ENCODE results near the gene DIP2C.
"Not testable (repeated sequence)": the region's sequence is repeated elsewhere in the genome, so short reads cannot be mapped to it uniquely, and the experiment has no call there.

Gene DIP2C

DNA sequence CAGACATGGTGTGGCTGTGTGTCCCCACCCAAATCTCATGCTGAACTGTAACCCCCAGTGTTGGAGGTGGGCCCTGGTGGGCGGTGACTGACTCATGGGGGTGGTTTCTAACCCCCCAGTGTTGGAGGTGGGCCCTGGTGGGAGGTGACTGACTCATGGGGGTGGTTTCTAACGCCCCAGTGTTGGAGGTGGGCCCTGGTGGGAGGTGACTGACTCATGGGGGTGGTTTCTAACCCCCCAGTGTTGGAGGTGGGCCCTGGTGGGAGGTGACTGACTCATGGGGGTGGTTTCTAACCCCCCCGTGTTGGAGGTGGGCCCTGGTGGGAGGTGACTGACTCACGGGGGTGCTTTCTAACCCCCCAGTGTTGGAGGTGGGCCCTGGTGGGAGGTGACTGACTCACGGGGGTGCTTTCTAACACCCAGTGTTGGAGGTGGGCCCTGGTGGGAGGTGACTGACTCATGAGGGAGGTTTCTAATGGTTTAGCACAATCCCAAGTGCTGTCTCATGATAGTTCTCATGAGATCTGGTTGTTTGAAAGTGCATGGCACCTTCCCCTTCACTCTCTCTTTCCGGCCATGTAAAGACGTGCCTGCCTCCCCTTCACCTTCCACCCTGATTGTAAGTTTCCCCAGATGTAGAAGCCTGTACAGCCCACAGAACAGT lies 78.7 kb downstream of the DIP2C start:
- not testable (repeated sequence) for DNase-seq (ENCODE audit: low spot score)

DNA sequence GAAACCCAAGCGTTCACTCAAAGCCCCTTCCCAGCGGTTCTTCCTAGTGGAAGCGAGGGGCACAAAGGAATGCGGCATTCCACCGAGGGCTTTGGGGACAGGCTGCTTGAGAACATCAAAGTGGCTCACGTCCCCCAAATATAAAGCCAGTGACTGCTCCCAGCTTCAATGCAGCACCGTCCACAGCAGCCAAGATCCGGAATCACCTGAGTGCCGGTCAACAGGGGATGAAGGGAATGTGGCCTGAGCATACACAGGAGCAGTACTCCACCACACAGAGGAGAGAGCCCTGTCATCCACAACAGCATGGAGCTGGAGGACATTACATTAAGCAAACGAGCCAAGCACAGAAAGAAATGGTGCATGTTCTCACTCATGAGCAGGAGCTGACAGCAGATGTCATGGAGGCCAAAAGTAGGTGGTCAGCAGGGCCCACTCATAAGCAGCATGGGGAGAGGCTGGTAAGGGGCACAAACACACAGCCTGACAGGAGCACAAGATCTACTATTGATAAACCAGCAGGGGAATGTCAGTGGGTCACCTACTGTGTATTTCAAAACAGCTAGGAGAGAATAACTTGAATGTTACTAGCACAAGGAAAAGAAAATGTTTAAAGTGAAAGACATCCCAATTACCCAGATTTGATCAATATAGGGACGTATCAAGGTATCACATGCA lies 79.5 kb downstream of the DIP2C start:
- no peak for DNase-seq (ENCODE audit: low spot score)

DNA sequence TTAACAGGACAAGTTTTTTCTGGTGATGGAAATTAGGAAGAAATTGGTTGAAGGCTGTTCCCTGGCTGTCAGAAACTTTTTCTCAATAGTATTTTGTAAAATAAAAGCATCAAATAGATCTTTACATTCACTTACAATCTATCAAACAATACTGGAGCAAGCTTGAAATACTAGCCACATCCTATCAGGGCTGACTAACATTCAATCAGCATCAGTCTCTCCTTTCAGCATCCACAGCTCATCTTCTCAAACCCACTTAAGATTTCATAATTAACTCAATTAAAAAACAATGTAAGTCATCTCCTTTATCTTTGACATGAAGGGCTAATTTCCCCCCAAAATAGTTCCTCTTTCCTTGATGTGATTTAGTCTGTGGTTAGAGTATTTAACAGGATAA lies 80.2 kb downstream of the DIP2C start:
- no peak for DNase-seq (ENCODE audit: low spot score)

DNA sequence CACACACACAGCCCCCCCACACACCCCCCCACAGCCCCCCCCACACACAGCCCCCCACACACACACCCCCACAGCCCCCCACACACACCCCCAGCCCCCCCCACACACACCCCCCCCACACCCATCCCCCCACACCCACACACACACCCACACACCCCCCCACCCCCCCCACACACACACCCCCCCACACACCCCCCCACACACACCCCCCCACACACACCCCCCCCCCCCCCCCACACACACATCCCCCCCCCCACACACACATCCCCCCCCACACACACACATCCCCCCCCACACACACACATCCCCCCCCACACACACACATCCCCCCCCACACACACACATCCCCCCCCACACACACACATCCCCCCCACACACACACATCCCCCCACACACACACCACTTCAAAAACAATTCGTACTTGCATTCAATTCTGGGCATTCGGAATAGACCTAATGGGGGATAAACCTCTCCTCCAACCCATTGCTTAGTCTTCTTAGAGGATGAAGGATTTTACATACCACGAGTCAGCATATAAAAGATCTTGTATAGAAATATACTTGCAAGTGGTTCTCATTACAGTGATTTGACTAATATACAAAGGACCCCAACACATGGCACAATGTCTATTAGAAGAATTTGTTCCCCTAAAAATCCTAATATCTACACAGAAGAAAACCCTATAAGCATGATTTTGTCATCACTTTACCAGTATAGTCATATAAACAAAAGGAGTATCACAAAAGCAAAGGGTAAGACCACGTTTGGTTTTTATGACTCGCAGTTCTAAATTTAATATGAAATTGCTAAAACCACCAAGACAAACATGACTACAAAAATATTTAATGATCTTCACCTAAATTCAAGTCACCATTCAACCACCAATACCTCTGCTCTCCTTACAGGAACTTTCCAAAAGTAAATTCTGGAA lies 80.9 kb downstream of the DIP2C start:
- DNase-seq (ENCODE audit: low spot score) = peak; percentile 56

DNA sequence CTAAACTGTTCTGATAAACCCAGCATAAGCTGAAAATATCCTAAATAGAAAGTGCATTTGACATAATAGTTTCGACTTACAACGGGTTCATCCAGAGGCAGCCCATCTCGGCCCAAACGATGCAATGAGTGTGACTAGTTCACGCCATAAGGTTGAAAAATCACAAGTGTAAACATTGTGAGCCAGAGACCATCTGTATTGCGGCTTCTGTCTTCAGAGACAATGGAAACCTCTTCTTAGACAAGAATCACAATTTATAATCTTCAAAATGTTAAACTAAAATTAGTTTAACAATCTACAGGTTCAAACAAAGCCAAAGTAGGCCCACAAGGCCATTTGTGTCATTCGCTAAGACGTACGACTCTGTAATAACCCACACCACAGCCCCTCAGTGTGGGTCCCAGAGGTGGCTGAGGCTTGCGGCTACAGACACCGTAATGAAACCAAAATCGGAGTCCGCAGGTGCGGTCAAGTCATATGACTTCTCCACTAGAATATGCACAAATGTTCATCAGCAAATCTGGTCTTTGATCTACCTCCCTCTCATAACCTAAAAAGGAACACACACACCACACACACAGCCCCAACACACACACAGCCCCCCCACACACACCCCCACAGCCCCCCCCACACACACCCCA lies 81.8 kb downstream of the DIP2C start:
- no peak for DNase-seq (ENCODE audit: low spot score)

DNA sequence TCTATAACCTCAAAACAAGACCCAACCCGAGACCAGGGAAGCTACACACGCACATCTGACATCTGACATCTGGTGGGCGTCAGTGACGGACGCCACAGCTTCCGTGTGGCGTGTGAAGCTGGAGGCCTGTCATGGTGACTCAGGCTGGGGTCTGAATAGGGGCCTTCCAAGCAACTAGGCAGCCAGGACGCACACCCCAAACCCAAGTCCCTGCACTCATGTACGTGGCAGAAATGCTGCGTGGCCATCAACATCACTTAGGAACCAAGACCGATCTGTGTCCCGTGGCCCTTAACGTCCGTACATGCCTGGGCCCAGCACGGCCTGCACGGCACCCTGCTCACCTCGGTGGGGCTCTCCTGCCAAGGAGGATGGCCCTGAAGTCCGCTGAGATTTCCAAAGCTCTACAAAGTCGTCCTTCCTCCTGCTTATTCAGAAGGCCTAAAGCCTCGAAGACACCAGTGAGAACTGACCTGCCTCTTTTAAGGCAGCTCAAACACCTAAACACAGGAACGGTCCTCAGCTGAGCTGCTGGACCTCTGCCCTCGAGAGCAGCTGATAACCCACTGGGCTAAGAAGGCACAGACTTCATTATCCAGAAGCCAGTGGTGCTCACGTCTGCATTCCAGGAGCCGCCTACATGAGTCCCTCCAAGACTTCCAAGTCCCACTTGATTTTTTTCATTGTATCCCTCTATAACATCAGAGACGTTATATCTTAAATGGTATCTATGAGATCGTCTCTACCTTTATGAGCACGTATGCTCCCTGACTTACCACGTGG lies 82.5 kb downstream of the DIP2C start:
- no peak for DNase-seq (ENCODE audit: low spot score)

DNA sequence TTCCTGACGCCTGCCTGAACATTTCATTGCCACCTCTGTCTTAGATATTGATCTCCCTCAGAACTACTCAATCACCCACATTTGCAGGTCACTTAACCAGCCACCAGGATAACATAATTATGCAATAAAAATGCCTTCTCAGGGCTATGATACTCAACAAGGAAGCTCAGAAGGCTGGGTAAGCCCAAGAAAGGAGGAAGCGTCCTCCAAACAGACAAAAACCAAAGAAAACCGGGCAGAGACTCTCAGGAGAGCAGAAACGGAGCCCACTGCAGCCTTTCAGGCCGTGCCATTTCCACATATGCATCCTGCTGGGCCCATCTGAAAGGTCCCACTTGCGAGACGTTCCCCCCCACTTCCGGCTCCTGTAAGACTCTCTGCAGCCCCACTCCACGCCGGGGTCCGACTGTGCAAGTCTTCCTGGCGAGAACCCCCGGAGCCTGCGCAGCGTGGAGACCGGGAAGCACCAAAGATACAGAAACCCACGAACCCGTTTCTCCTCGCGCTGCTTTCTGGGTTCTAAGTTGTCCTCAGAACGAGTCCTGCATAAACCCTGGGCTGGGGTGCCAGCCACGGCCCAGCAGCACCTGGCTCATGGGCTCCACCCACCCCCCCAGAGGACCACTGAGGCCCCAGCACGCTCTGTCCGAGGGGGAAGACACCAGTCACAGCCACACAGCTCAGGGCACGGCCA lies 83.7 kb downstream of the DIP2C start:
- DNase-seq (ENCODE audit: low spot score) = no peak

DNA sequence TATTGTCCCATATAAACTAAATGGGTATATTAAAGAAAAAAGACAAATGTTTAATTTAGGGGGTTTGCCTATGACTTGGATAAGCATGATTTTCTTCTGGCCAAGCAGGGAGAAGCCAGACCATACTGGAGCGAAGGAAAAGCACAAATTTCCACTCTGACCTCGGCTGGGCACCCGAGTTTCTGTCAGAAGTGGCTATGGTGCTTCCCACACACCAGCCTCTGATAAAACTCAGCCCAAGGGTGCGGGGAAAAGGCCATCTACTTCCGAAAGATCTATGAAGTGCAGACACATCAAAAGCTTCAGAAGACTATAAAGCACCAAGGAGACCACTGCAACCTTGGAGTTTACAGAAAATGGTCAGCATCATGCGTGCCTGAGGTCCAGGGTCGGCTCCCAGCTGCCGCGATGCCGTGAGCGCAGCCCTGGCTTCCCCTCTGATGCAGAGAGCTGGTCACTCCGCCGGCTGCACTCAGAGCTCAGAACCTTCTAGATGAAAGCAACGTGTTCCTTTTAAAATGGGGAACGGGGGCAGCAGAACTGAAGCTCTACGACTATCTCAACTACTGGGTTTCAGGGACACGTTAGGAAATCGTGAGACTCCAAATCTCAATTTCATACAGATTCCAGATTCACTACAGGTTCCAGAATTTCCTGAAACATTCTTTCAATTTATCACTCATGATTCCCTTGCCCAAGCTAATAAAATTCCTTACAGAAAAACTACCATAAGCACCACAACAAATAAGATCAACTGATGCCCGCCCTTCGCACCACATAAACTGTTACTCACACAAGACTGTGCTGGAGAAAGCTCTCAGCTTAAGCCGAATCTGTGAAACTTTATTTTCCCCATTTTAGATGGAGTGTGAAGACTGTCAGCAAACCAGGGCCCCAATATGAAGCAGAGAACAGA lies 84.5 kb downstream of the DIP2C start:
- no peak for DNase-seq (ENCODE audit: low spot score)

DNA sequence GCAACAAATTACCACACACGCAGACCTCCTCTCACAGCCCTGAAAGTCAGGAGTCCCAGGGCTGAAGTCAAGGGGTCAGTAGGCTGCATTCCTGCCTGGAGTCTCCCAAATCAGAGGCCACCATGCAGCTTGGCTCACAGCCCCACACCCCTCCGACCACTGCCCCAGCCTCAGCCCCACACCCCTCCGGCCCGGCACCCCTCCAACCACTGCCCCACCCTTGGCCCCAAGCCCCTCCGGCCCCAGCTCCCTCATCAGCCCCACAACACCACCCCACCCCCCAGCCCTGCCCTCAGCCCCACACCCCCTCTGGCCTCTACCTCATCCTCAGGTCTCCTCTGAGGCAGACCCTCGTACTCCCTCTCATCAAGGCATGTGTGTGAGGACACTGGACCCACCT lies 85.7 kb downstream of the DIP2C start:
- no peak for DNase-seq (ENCODE audit: low spot score)

DNA sequence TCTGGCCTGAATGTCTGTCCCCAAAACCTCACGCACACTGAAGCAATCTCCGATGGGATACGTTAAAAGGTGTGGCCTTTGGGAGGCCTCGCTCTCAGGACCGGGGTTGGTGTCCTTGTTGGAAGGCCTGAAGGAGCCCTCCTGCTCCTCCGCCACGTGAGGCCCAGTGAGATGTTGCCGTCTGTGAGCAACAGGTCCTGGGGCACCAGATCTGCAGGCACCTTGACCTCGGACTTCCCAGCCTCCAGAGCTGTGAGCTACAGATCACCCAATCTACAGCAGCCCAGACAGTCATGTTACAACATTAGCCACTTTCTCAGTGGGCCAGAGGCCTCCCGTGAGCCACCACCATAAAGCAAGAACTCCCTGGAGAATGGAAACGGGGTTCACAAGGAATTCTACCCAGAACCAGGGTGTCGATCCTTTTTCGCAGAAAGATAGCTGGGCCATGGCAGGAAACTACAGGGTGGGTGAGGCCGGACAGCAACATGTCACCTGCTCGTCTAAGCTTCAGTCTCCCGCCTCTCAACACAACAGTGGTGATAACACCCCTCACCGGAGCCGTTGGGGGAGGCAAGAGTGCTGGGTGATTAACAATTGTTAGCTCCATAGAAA lies 87.0 kb downstream of the DIP2C start:
- DNase-seq (ENCODE audit: low spot score) = no peak

DNA sequence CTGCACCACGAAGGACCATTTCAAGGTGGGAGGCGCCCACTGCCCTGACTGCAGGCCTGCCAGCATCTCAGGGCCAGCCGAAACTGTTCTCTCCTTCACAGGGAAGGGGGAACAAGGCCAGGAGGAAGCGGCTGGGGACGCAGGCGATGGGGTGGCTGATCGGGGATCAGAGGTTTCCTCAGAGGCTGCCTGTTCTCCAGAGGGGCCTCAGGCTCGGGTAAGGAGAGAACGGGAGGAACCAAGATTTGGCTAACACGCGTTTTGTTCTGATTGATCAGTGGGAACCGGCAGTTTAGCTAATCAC lies 87.9 kb downstream of the DIP2C start:
- DNase-seq (ENCODE audit: low spot score) = no peak

DNA sequence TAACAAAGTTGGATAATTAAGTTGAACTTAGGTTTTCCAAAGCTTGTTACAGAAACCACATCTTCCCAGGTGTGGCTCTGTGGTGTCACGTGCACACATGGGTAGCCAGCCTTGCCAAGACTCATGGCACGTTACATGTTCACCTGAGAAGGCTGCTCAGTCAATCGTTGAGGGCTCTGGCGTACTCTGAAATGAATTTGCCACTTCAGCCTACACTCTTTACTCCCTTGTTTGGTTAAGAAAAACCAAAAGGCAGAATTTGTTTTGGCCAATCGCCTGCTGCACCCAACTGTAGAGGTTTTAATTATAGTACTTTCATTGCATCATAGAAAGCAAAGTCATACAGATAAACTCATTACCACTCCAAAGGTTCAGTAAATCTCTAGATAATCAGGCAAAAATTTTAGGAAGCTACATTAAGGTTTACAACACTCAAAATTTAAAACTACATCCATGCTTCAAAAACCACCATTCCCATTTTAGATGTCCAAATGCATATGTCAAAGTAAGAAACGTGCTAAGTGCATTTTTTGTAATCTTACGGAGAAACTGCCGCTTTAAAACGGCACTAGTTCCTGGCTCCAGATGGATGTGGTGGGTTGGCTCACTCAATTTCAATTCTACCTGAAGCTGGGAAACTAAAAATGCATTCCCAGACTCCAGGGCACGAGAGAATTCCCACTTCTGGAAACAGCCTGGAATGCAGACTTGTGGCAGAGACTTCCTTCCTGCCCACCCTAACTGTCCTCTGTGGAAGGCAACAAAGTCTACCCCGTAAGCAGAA lies 88.4 kb downstream of the DIP2C start:
- no peak for DNase-seq (ENCODE audit: low spot score)

DNA sequence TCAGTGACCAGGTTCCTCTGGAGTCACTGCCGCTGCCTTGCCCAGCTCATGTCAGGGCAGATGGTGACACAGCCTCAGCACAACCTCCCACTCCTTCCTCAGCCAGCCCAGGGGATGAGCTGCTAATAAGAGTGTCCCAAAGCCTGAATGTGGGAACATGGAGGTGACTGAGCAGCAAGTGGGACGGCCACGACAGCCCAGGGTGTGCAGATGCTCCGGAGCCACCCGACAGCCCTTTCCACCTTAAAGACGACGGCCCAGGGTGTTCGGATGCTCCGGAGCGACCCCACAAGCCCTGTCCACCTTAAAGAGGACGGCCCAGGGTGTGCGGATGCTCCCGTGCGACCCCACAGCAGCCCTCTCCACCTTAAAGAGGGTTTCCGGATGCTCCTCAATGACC lies 89.2 kb downstream of the DIP2C start:
- no peak for DNase-seq (ENCODE audit: low spot score)

DNA sequence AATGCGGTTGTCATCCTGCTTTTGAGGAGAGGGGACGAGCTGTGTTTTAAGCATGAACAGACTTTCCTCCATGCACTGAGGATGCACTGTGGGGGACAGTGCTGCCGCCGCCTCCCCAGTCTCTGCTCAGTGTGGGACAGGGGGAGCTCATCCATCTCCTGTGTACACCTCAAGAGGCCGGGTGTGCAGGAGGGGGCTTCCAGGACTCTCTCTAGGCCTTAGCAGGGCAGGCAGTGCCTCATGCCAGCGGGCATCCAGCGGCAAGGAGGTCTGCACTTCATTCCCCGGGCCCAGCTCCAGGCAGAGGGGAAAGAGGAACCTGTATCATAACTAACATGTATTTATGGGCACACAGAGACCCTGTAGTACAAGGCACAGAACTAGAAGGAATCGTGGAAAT lies 89.7 kb downstream of the DIP2C start:
- no peak for DNase-seq (ENCODE audit: low spot score)

DNA sequence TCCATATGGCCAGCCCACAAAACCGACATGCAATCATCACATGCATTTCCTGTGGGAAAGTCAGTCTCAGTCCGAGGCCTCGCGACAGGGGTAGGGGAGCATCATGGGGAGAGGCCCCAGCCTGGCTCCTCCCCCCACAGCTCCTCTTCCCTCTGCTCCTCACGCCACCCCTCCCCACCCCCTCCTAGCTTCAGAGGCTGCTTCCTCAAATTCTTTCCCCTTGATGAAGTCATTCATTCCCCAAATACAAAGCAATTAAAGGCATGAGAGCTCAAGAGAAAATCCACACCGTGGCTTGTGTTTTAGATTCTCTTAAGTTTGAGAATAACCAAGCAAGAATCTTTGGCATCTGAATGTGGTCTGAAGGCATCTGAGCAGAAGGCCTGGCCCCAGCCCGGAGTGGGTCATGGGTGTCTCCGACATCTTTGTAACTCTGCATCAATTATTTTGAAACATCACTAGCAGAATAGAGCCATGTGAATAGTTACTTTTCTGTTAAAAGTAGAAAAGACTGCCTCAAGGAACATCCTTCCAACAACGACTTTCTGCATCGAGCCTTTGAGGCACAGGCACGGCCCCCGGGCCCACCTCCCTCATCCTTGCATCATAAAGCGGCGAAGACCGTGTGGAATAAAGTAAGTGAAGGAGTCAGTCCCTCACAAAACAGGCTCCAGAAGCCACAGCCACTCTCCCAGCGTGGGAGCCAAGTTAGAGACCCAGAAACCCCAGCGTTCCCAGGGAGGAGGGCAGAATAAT lies 90.9 kb downstream of the DIP2C start:
- peak; percentile 90 for DNase-seq (ENCODE audit: low spot score)

DNA sequence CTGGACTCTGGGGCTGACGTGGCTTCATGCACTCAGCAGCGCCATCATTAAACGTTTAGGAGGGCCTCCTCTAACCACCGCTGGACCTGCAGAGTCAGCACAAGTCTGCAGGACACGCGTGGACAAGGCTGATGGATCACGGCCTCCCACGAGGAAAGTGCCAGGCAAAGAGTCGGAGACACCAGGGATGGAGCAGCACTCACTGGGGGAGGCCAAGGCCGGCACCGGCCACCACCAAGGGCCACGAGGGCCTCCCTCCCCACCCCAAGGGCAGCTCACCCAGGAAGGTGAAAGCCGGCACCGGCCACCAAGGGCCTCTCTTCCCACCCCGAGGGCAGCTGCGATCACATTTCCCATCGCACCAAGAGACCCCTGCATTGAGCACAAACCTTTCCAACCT lies 91.5 kb downstream of the DIP2C start:
- DNase-seq (ENCODE audit: low spot score) = no peak

DNA sequence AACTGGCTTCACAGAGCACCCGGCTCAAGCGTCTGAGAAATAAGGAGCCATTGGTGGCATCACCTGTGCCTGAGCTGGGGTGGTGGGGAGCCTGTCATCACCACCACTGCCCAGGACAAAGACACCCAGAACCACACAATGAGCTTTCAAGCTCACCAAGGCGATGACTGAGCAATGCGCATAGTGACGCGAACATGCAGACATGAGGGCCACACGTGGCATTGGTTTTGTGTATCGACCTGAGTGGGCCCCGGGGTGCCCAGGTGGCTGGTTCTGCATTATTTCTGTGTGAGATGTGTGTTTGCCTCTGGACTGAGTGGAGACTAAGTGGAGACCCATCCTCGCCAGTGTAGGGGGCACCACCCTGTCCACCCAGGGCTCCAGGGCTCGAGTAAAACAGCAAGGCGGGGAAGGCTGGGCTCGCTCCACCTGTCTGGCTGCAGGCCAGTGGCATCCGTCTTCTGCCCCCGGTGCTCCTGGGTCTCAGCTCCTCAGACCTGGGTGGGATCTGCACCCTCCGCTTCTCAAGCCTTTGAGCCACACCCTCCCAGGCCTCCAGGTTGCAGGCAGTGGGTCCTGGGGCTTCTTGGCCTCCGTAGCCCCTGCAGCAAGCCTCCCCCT lies 92.6 kb downstream of the DIP2C start:
- DNase-seq (ENCODE audit: low spot score) = no peak

DNA sequence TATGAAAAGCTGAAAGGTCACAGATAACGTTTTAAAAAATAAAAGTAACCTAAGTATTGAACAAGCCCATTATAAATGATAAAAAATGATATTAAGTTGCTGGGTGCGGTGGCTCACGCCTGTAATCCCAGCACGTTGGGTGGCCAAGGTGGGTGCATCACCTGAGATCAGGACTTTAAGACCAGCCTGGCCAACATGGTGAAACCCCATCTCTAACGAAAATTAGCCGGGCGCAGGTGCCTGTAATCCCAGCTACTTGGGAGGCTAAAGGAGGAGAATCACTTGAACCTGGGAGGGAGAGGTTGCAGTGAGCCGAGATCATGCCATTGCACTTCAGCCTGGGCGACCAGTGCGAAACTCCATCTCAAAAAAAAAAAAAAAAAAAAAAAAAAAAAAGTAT lies 93.3 kb downstream of the DIP2C start:
- DNase-seq (ENCODE audit: low spot score) = not testable (repeated sequence)
